ENCODE data around the gene BCR. TPM values are rescaled to one million over a fixed set of nuclear protein-coding genes. Genes with fewer than 3 reads are reported as not detected.

BCR gene
- total and polyA plus RNA-seq, 2 donors (not counting 1 experiment from before 2014, with no cell fraction given), result 30.2 to 46.4 TPM

DNA sequence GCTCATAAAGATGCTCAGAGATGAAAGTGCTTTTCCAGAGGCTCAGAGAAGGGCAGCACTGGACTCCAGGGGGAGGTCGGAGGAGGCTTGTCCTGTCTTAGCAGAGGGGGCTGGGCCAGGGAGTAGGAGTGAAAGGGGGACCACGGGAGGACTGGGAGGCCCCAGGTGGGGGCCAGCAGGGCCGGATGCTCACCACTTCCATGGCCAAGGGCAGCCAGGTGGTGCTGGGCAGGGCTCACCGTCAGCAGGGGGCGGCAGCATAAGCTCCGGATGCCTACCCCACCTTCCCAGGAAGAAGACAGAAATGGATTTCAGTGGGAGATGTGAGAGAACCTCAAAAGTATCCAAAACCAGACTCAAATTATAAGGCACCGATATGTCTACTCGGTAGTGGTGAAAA lies 24.0 kb upstream of the BCR start:
- intact Hi-C loops (cut with micrococcal nuclease), result no loop called here
- whole genome bisulfite sequencing (ENCODE audit: insufficient coverage), result 53% methylated on average over 3 of the region's 8 CpGs
- ChIA-PET CTCF (interaction anchor here (0.9 to 2.4 kb wide), 6 partner anchors 15 to 201 kb away, joined by 3 to 8 read pairs (median 3); partner anchors contain the start of gene RSPH14), POLR2A (no interaction called here)
- Mint-ChIP-seq H3K27ac (no peak overlapping the region), H3K4me1 (peaks cover 17% of the 10 kb centered on the region), H3K9me3 (ENCODE audit: insufficient read depth) (no peaks in the 10 kb centered on the region), H3K4me3 (no peak overlapping the region), H3K27me3 (no peaks in the 10 kb centered on the region)
- Histone ChIP-seq H3K27ac (ENCODE audit: low read length in 2 of 2) (no peak overlapping the region), H2AFZ (ENCODE audit: insufficient read depth, low read depth, low read length, poor library complexity, severe bottlenecking) (no peak overlapping the region), H3K27me3 (replicated peaks in 1 of 4; ENCODE audit: control extremely low read depth in 1 of 4, control insufficient read depth in 3 of 4, insufficient read depth in 4 of 4, low read length in 3 of 4) (no peaks in the 10 kb centered on the region), H3K9ac (ENCODE audit: low read length) (no peak overlapping the region), H3K4me3 (ENCODE audit: control extremely low read depth in 1 of 5, extremely low read depth in 1 of 5, insufficient read depth in 1 of 5, low read depth in 2 of 5, low read length in 4 of 5) (no peak overlapping the region), H3K9me3 (ENCODE audit: control extremely low read depth in 1 of 3, control insufficient read depth in 2 of 3, insufficient read depth in 1 of 3, low read length in 2 of 3) (no peaks in the 10 kb centered on the region), H3K4me2 (replicated peaks; ENCODE audit: low read depth, low read length, poor library complexity, severe bottlenecking) (no peak overlapping the region), H3K36me3 (replicated peaks in 1 of 2; ENCODE audit: control extremely low read depth in 1 of 2, control insufficient read depth in 1 of 2, extremely low read depth in 1 of 2, insufficient read depth in 2 of 2, low read length in 1 of 2) (no peaks in the 10 kb centered on the region), H4K20me1 (ENCODE audit: control insufficient read depth, insufficient read depth, low read length, poor library complexity, severe bottlenecking) (no peaks in the 10 kb centered on the region), H3K79me2 (ENCODE audit: control insufficient read depth, insufficient read depth, low read length) (no peaks in the 10 kb centered on the region), H3K4me1 (ENCODE audit: control insufficient read depth in 2 of 2, insufficient read depth in 2 of 2, low read length in 2 of 2) (peaks cover 16 to 23% of the 10 kb centered on the region in 2 donors)
- no peak for TF ChIP-seq CTCF (IDR thresholded peaks at IDR 0.05)
- TF ChIP-seq EZH2 (IDR thresholded peaks at IDR 0.05; ENCODE audit: borderline replicate concordance, insufficient read depth, low read depth, low read length, poor library complexity, severe bottlenecking), result no peak
- DNase-seq (no peak), ATAC-seq (ENCODE audit: low read depth) (no peak)

DNA sequence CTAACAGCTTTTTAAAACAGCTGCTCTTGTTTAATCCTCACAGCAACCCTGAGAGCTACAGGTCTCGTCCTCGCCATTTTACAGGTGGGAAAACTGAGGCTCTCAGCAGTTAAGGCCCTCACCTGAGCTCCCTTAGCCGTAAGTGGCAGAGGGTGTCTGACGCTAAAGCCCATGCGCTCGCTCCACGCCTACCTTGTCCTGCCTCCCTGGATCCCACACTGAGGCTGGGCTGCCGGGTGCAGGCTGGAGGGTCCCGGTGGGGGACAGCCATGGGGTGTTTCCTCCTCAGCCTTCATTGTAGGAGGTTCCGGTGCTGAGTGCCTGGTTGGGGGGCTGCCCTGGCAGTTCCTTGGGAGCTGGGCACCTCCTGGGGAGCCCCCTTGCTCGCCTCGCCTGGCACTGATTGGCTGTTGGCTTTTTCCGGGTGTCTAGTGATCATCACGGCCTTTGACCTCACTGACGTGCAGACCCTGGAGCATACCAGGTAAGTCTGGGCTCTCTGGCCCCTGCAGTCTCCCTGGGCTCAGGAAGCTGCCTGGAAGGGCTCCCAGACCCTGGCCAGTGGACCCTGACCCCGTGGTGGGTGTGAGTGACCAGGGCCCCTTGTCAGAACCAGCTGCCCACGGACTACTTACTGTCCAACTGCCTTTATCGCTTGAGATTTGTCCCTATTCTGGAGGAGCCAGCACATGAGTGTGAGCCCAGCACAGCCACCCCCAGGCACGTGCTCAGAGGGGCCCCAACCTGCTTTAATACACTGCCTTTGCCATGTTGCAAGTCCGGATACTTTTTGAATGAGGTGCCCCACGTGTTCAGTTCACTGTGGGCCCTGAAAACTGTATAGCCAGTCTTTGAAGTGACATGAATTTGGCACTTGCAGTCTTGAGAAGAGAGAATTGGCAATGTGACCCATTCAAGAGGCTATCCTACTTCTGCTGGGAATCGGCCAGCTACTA lies 22.5 kb upstream of the BCR start:
- Histone ChIP-seq H2AFZ (ENCODE audit: insufficient read depth, low read depth, low read length, poor library complexity, severe bottlenecking) (no peak overlapping the region), H3K27ac (ENCODE audit: low read length in 2 of 2) (no peak overlapping the region), H4K20me1 (ENCODE audit: control insufficient read depth, insufficient read depth, low read length, poor library complexity, severe bottlenecking) (no peaks in the 10 kb centered on the region), H3K27me3 (replicated peaks in 1 of 4; ENCODE audit: control extremely low read depth in 1 of 4, control insufficient read depth in 3 of 4, insufficient read depth in 4 of 4, low read length in 3 of 4) (no peaks in the 10 kb centered on the region), H3K9me3 (ENCODE audit: control extremely low read depth in 1 of 3, control insufficient read depth in 2 of 3, insufficient read depth in 1 of 3, low read length in 2 of 3) (no peaks in the 10 kb centered on the region), H3K79me2 (ENCODE audit: control insufficient read depth, insufficient read depth, low read length) (no peaks in the 10 kb centered on the region), H3K9ac (ENCODE audit: low read length) (no peak overlapping the region), H3K4me2 (replicated peaks; ENCODE audit: low read depth, low read length, poor library complexity, severe bottlenecking) (no peak overlapping the region), H3K36me3 (replicated peaks in 1 of 2; ENCODE audit: control extremely low read depth in 1 of 2, control insufficient read depth in 1 of 2, extremely low read depth in 1 of 2, insufficient read depth in 2 of 2, low read length in 1 of 2) (no peaks in the 10 kb centered on the region), H3K4me1 (ENCODE audit: control insufficient read depth in 2 of 2, insufficient read depth in 2 of 2, low read length in 2 of 2) (peaks cover 8 to 10% of the 10 kb centered on the region in 2 donors), H3K4me3 (ENCODE audit: control extremely low read depth in 1 of 5, extremely low read depth in 1 of 5, insufficient read depth in 1 of 5, low read depth in 2 of 5, low read length in 4 of 5) (no peak overlapping the region)
- ATAC-seq (ENCODE audit: low read depth), result no peak
- no peak for DNase-seq
- ChIA-PET CTCF (interaction anchor here (1.0 to 2.4 kb wide), 6 partner anchors 11 to 202 kb away, joined by 3 to 8 read pairs (median 3); partner anchors contain the start of gene RSPH14), POLR2A (no interaction called here)
- intact Hi-C loops (cut with micrococcal nuclease), result no loop called here
- TF ChIP-seq EZH2 (IDR thresholded peaks at IDR 0.05; ENCODE audit: borderline replicate concordance, insufficient read depth, low read depth, low read length, poor library complexity, severe bottlenecking) (no peak), CTCF (IDR thresholded peaks at IDR 0.05) (no peak)
- H3K27ac Mint-ChIP-seq, result no peak overlapping the region
- H3K4me1 Mint-ChIP-seq, result peaks cover 9% of the 10 kb centered on the region
- no peaks in the 10 kb centered on the region for H3K9me3 Mint-ChIP-seq (ENCODE audit: insufficient read depth)
- 94% methylated on average over 21 of the region's 22 CpGs for WGBS (ENCODE audit: insufficient coverage)
- H3K4me3 Mint-ChIP-seq, result no peak overlapping the region
- H3K27me3 Mint-ChIP-seq, result no peaks in the 10 kb centered on the region

All from B cell (primary cell).